Osteocyte (in vitro differentiated cells): ENCODE measurements around the gene IMMP2L. TPM values are rescaled to one million over a fixed set of nuclear protein-coding genes. Genes with fewer than 3 reads are reported as not detected.

Experiments used
- DNase-seq: peaks from one replicate; pipeline ENCODE4 v3.0.0; 2021; ENCODE audit warnings: mixed read lengths; ENCODE audit not compliant: unreplicated experiment; ENCODE audit errors: extremely low spot score
- H3K27ac Mint-ChIP-seq: one replicate; pipeline ENCODE4 v1.8.0; 2021; ENCODE audit warnings: mild to moderate bottlenecking, mixed read lengths; ENCODE audit not compliant: unreplicated experiment
- H3K27me3 Mint-ChIP-seq: one replicate; pipeline ENCODE4 v1.8.0; 2021; ENCODE audit warnings: mixed read lengths; ENCODE audit not compliant: unreplicated experiment
- H3K36me3 Mint-ChIP-seq: one replicate; pipeline ENCODE4 v1.8.0; 2021; ENCODE audit warnings: mixed read lengths; ENCODE audit not compliant: unreplicated experiment
- H3K4me1 Mint-ChIP-seq: one replicate; pipeline ENCODE4 v1.8.0; 2021; ENCODE audit warnings: mixed read lengths; ENCODE audit not compliant: unreplicated experiment
- H3K4me3 Mint-ChIP-seq: one replicate; pipeline ENCODE4 v1.8.0; 2021; ENCODE audit warnings: mild to moderate bottlenecking, moderate library complexity, mixed read lengths; ENCODE audit not compliant: unreplicated experiment
- H3K9me3 Mint-ChIP-seq: one replicate; pipeline ENCODE4 v1.8.0; 2021; ENCODE audit warnings: mixed read lengths; ENCODE audit not compliant: unreplicated experiment
- total RNA-seq: library from RNA; stranded (reverse); gene quantifications from 2 replicates; pipeline ENCODE4 v1.2.1, GENCODE V29; 2021
- TF ChIP-seq, protein P1 (sequence below): fragments of 200-600 bp; sonication (generic); IDR thresholded peaks from 2 replicates; pipeline ENCODE4 v1.5.0; 2021; ENCODE audit warnings: antibody characterized with exemption, mild to moderate bottlenecking, moderate library complexity

IMMP2L gene
- total RNA-seq, 1 donor from 2014 or later, result 15.6 TPM

DNA sequence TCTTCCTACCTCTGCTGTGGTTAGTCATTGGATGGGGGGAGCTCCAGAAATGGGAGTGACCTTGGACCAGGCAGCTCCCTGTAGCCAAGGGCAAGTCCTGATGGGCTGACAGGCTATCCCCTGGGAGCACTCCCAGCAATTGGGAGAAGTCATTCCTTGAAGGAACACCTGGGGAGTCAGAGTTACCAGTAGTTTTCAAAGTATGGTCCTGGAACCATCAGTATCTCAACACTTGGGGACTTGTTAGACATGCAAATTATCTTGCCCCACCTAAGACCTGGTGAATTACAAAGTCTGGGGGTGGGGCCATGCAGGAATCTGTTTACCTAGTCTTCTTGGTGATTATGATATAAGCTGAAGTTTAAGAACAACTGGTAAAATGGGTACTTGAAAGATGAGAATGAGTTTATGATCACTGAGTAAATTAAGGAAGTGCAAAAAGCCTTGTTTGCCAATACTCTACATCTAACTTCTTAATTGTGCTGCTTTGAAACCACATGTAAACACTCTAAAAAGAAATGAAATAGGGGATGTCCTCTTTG, 758.6 kb downstream of the IMMP2L start:
- TF ChIP-seq, protein P1, sequence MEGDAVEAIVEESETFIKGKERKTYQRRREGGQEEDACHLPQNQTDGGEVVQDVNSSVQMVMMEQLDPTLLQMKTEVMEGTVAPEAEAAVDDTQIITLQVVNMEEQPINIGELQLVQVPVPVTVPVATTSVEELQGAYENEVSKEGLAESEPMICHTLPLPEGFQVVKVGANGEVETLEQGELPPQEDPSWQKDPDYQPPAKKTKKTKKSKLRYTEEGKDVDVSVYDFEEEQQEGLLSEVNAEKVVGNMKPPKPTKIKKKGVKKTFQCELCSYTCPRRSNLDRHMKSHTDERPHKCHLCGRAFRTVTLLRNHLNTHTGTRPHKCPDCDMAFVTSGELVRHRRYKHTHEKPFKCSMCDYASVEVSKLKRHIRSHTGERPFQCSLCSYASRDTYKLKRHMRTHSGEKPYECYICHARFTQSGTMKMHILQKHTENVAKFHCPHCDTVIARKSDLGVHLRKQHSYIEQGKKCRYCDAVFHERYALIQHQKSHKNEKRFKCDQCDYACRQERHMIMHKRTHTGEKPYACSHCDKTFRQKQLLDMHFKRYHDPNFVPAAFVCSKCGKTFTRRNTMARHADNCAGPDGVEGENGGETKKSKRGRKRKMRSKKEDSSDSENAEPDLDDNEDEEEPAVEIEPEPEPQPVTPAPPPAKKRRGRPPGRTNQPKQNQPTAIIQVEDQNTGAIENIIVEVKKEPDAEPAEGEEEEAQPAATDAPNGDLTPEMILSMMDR, result no peak
- no peaks in the 10 kb centered on the region for H3K36me3 Mint-ChIP-seq

DNA sequence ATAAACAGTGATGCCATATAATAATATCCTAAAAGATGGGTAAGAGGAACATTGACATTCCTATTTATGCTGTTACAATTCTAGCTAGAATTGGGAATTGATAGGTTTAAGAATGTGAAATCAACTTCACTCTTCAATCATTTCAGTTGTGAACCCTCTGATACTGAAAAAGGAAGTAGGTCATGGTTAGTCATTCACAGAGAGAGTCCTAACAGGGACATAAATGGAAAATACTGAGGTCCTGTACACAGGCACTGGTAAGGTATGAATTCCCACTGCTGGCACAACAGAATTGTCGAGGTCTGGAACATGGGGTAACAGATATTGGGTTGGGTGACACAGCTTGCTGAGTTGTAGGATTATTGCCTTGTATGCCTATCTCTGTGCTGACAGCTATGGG, 760.8 kb downstream of the IMMP2L start:
- H3K9me3 Mint-ChIP-seq, result no peaks in the 10 kb centered on the region
- TF ChIP-seq, protein P1, result no peak
- DNase-seq, result no peak
- peaks cover 4% of the 10 kb centered on the region for H3K4me1 Mint-ChIP-seq
- no peak overlapping the region for H3K27ac Mint-ChIP-seq
- no peak overlapping the region for H3K4me3 Mint-ChIP-seq
- no peaks in the 10 kb centered on the region for H3K27me3 Mint-ChIP-seq
- no peaks in the 10 kb centered on the region for H3K36me3 Mint-ChIP-seq

More for the DNA sequence above, 758.6 kb downstream of the IMMP2L start:
- H3K4me3 Mint-ChIP-seq, result no peak overlapping the region
- H3K27ac Mint-ChIP-seq, result no peak overlapping the region
- no peak for DNase-seq
- H3K4me1 Mint-ChIP-seq, result peaks cover 4% of the 10 kb centered on the region
- no peaks in the 10 kb centered on the region for H3K9me3 Mint-ChIP-seq
- no peaks in the 10 kb centered on the region for H3K27me3 Mint-ChIP-seq

DNA sequence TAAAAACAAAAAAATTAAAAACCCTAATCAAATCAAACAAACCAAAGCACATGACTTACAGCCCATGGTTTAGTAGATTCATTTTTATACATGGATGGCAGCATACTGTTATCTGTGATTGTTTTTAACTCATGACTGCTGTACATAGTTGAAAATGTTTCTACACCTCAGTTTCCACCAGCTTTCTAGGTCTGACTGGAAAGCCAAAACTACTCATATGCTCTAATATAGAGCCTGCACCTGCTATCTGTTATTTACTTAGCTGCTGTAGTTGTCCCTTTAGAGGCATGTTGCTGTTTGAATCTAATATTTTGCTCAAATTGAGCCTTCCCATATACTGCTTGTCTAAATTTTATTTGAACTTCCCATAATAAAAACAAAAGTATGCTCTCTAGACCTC, 761.3 kb downstream of the IMMP2L start:
- no peak overlapping the region for H3K27ac Mint-ChIP-seq
- no peaks in the 10 kb centered on the region for H3K27me3 Mint-ChIP-seq
- no peaks in the 10 kb centered on the region for H3K36me3 Mint-ChIP-seq
- no peak overlapping the region for H3K4me3 Mint-ChIP-seq
- TF ChIP-seq, protein P1, result no peak
- DNase-seq, result no peak
- peaks cover 4% of the 10 kb centered on the region for H3K4me1 Mint-ChIP-seq
- H3K9me3 Mint-ChIP-seq, result no peaks in the 10 kb centered on the region

DNA sequence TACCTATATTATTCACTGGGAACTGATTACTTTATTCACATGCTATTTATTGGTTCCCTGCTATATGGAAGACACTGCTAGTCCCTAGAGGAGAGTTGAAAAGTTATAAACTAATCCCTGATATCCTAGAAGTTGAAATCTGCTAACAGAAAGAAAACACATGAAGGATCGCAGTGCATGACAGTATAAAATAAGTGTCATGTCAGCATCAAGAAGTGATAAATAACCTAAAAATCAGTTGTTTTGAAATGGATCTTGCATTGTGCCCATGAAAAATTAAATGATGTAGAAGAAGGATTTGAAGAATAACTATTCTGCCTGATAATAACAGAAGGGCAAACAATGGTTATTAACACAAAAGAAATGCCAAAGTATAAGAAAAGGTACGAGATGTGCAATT, 764.6 kb downstream of the IMMP2L start:
- TF ChIP-seq, protein P1, result no peak
- no peak overlapping the region for H3K4me3 Mint-ChIP-seq
- H3K27ac Mint-ChIP-seq, result no peak overlapping the region
- H3K4me1 Mint-ChIP-seq, result no peaks in the 10 kb centered on the region
- no peaks in the 10 kb centered on the region for H3K36me3 Mint-ChIP-seq
- no peak for DNase-seq
- H3K9me3 Mint-ChIP-seq, result no peaks in the 10 kb centered on the region
- H3K27me3 Mint-ChIP-seq, result no peaks in the 10 kb centered on the region

DNA sequence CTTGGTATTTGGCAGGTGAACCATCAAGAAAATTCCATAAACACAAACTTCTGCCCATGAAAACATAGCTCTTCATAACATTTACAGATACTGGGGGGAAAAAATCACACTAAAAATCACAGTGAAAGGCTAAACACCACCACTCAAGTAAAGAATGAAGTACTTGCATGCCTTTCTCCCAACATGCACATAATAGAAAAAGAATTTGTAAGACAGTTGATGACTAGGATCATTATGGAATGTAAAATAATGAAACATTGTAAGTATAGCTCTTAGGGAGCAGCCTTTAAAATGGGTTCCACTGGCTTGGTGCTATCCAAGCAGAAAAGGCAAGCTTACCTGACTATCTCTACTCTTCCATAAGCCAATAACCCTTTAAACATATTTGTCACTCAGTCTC, 771.3 kb downstream of the IMMP2L start:
- Mint-ChIP-seq H3K4me1 (peaks cover 3% of the 10 kb centered on the region), H3K27ac (no peak overlapping the region), H3K9me3 (no peaks in the 10 kb centered on the region), H3K36me3 (no peaks in the 10 kb centered on the region), H3K4me3 (no peak overlapping the region), H3K27me3 (no peaks in the 10 kb centered on the region)
- TF ChIP-seq, protein P1, result no peak
- no peak for DNase-seq
